MCF 10A (cell line): Measurements from ENCODE around the gene PIAS4. TPM values are rescaled to one million over a fixed set of nuclear protein-coding genes. Genes with fewer than 3 reads are reported as not detected.

ENCODE experiments used
- BruUV-seq: library from RNA; stranded (reverse); fragments of 400-500 nt; replicated peaks from 2 replicates; lab custom pipeline; 2021; lab: Mats Ljungman, UMichigan
- CTCF ChIA-PET: fragments of 300-600 bp; sonication (Branson Sonifier 250); formaldehyde crosslinking; extraction: SDS; loops from one replicate; lab custom pipeline; 2021; ENCODE audit warnings: antibody characterized with exemption, inconsistent platforms; lab: Yijun Ruan, JAX
- POLR2A ChIA-PET: fragments of 300-600, 350-650 bp; sonication (Branson Sonifier 250); formaldehyde crosslinking; extraction: SDS; loops from one replicate; lab custom pipeline; 2020; ENCODE audit warnings: antibody characterized with exemption, inconsistent platforms; lab: Yijun Ruan, JAX
- DNase-seq: peaks from one replicate; pipeline ENCODE4 v3.0.0-alpha.2; 2018; ENCODE audit not compliant: unreplicated experiment
- H3K27ac Mint-ChIP-seq: one replicate; pipeline ENCODE4 v1.8.0; 2022; ENCODE audit warnings: mild to moderate bottlenecking, low read depth, mixed read lengths; ENCODE audit not compliant: unreplicated experiment
- H3K27me3 Mint-ChIP-seq: one replicate; pipeline ENCODE4 v1.8.0; 2022; ENCODE audit warnings: mixed read lengths; ENCODE audit not compliant: insufficient read depth, unreplicated experiment
- H3K36me3 Mint-ChIP-seq: one replicate; pipeline ENCODE4 v1.8.0; 2022; ENCODE audit warnings: mild to moderate bottlenecking, moderate library complexity, mixed read lengths; ENCODE audit not compliant: insufficient read depth, unreplicated experiment
- H3K4me1 Mint-ChIP-seq: one replicate; pipeline ENCODE4 v1.8.0; 2022; ENCODE audit warnings: mixed read lengths; ENCODE audit not compliant: insufficient read depth, unreplicated experiment
- H3K4me3 Mint-ChIP-seq: one replicate; pipeline ENCODE4 v1.8.0; 2022; ENCODE audit warnings: mild to moderate bottlenecking, moderate library complexity, mixed read lengths; ENCODE audit not compliant: unreplicated experiment
- H3K9me3 Mint-ChIP-seq: one replicate; pipeline ENCODE4 v1.8.0; 2022; ENCODE audit warnings: mixed read lengths; ENCODE audit not compliant: unreplicated experiment
- intact Hi-C: fragments of 100-400 bp; cut with micrococcal nuclease; formaldehyde crosslinking; loops from 2 replicates; pipeline ENCODE4 v1.14.1; 2022
- total RNA-seq: library from RNA; stranded (reverse); gene quantifications from 2 replicates; pipeline ENCODE4 v1.2.3, GENCODE V29; 2022
- TF ChIP-seq, protein P1 (sequence below): fragments of 200-600 bp; IDR thresholded peaks from one replicate; pipeline ENCODE4 v1.8.0; 2022; ENCODE audit warnings: antibody characterized with exemption, mild to moderate bottlenecking; ENCODE audit not compliant: unreplicated experiment

The PIAS4 gene
- total RNA-seq, 1 experiment from 2014 or later: 15.1 TPM

DNA sequence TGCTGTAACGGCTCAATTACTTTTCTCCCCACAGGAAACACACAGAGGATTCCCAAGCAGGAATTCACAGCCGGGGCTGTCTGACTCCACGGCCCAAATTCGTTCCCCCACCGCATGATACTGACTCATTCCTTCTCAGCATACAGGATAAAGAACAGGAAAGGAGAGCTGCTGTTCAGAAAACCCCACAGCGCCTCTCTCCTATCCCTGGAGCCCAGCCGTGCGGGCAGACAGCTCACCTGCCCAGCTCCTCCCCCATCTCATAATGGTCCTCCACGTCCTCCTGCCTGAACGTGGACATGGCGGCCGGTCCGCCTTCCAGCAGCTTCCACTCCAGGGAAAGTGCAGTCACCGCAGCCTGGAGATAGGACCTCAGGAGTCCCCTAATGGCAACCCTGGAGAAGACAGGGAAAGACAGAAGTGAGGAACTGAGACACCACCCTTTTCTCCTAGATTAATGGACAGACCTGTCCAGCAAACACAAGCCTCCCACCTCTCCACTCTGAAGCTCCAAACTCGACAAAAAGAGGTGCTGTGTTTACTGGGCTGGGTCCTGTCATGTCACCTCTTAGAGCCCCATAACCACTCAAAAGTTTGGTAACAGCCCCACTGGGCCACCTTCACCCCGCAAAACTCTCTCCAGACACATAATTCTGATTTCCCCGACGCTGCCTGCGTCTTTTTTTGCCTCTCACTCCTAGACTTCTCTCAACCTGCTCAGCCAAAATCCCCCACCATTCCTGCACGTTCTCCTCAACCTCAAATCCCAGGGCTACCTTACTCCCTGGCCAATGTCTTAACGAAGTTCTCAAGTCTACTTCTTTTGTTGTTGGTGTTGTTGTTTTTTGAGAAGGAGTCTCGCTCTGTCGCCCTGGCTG, 37.9 kb upstream of the PIAS4 start:
- peak; percentile 79 for DNase-seq
- Mint-ChIP-seq H3K36me3 (peaks cover 67% of the 10 kb centered on the region), H3K4me1 (peaks cover 18% of the 10 kb centered on the region), H3K9me3 (no peaks in the 10 kb centered on the region), H3K27ac (peak overlapping the region; percentile 88), H3K27me3 (no peaks in the 10 kb centered on the region), H3K4me3 (peak overlapping the region; percentile 72)
- TF ChIP-seq, protein P1, sequence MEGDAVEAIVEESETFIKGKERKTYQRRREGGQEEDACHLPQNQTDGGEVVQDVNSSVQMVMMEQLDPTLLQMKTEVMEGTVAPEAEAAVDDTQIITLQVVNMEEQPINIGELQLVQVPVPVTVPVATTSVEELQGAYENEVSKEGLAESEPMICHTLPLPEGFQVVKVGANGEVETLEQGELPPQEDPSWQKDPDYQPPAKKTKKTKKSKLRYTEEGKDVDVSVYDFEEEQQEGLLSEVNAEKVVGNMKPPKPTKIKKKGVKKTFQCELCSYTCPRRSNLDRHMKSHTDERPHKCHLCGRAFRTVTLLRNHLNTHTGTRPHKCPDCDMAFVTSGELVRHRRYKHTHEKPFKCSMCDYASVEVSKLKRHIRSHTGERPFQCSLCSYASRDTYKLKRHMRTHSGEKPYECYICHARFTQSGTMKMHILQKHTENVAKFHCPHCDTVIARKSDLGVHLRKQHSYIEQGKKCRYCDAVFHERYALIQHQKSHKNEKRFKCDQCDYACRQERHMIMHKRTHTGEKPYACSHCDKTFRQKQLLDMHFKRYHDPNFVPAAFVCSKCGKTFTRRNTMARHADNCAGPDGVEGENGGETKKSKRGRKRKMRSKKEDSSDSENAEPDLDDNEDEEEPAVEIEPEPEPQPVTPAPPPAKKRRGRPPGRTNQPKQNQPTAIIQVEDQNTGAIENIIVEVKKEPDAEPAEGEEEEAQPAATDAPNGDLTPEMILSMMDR: peak; percentile 18
- ChIA-PET CTCF (interaction anchor here (0.5 to 3.9 kb wide), 11 partner anchors 9 to 1686 kb away, joined by 3 to 15 read pairs (median 4); partner anchors contain the start of genes EEF2 and MRPL54), POLR2A (interaction anchor here (0.7 to 5.8 kb wide), 14 partner anchors 10 to 368 kb away, joined by 3 to 245 read pairs (median 4); partner anchors contain the start of genes APBA3, EEF2, MRPL54 and PIAS4)
- intact Hi-C loops: loop anchor here (2.0 kb wide), 2 partner anchors 15 to 117 kb away; partner anchors contain the start of gene EEF2
- BruUV-seq: no TSS peak

DNA sequence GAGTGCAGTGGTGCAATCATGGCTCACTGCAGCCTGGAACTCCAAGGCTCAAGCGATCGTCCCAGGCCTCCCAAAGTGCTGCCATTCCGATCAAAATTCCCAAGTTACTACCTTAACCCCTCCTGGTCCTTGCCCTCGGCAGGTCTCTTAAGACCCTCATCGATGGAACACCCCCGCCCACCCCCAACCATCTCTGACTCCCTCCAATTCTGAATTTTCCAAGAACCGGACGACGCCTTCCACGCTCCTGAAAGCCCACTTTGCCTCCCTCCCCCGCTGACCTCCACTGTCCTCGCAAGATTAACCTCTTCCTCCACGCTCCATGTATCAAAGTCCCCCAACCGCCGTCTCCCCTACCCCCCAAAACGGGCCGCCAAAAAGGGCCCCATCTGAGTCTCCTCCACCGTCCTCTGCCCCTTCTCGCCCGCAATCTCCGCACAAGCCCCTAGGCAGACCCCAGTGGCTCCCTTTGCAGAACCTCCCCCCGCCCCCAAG, 37.2 kb upstream of the PIAS4 start:
- Mint-ChIP-seq H3K27me3 (no peaks in the 10 kb centered on the region), H3K4me1 (peaks cover 18% of the 10 kb centered on the region), H3K36me3 (peaks cover 72% of the 10 kb centered on the region), H3K27ac (peak overlapping the region; percentile 88), H3K9me3 (no peaks in the 10 kb centered on the region), H3K4me3 (peak overlapping the region; percentile 72)
- TF ChIP-seq, protein P1: no peak
- BruUV-seq: no TSS peak
- ChIA-PET POLR2A (interaction anchor here (1.0 to 5.8 kb wide), 12 partner anchors 8 to 464 kb away, joined by 3 to 245 read pairs (median 6); partner anchors contain the start of genes APBA3, EEF2 and MRPL54), CTCF (interaction anchor here (0.9 to 3.9 kb wide), 5 partner anchors 15 to 209 kb away, joined by 3 to 15 read pairs (median 7); partner anchors contain the start of genes APBA3, EEF2 and MRPL54)
- intact Hi-C loops: loop anchor here (2.0 kb wide), 1 partner anchor 14 kb away; the partner anchor contains the start of gene EEF2
- no peak for DNase-seq

DNA sequence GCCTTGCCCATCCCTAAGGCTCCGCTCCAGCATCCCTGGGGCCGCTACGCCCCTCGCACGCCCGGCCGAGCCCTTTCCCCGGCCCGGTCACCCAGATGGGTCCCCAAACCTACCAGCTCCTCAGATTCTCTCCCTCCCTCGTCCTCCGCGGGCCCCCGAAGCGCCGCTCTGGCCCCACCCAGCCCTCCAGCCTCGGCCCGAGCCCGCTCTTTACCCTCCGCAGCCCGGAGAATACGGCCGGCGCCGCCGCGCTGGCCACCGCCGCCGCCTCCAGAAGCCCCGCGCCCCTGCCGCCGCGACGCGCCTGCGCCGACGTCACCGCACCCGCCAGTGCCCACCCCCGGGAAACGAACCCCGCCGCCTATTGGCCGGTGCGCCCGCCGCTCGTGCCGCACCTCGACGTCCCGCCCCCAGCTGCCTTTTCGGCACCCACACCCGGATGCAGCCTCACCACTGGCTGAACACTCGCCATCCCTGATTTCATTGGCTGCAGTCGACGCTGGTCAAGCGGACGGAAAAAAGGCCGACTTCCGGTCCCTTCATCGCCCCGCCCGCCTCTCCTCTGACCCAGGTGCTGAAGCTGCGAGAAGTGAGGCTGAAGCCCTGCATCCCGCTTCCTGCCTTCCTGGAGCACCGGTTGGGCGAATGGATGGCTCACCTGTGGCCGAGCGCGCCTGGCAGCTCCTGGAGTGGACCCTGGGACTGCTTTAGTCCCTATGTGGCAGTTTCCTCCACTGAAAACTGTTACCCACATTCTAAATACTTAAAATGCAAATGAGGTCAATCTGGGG, 36.5 kb upstream of the PIAS4 start, which contains the start of gene DAPK3:
DAPK3 (minus strand) TSS at position 292 of the 791 bp plus-strand sequence. CDS start 1,364 bp downstream, outside the sequence.
- POLR2A ChIA-PET: interaction anchor here (0.6 to 5.8 kb wide), 18 partner anchors 8 to 958 kb away, joined by 3 to 245 read pairs (median 4); partner anchors contain the start of genes APBA3, EEF2, MRPL54 and PIAS4
- CTCF ChIA-PET: interaction anchor here (0.7 to 3.9 kb wide), 3 partner anchors 14 to 484 kb away, joined by 3 to 15 read pairs (median 4); partner anchors contain the start of genes APBA3 and EEF2
- H3K4me3 Mint-ChIP-seq: peak within 1 kb of the TSS; percentile 72

More for the DNA sequence above, 36.5 kb upstream of the PIAS4 start, which contains the start of gene DAPK3:
- TF ChIP-seq, protein P1: no peak
- peaks cover 72% of the 10 kb centered on the region for H3K36me3 Mint-ChIP-seq
- H3K27me3 Mint-ChIP-seq: no peaks in the 10 kb centered on the region
- peaks cover 18% of the 10 kb centered on the region for H3K4me1 Mint-ChIP-seq
- intact Hi-C loops: loop anchor here (2.0 kb wide), 1 partner anchor 14 kb away; the partner anchor contains the start of gene EEF2
- peak; percentile 99 for DNase-seq
- BruUV-seq: no TSS peak
- peak within 1 kb of the TSS; percentile 88 for H3K27ac Mint-ChIP-seq
- no peaks in the 10 kb centered on the region for H3K9me3 Mint-ChIP-seq
